Fibroblast of lung (primary cell): ENCODE results near the gene PIK3R3. TPM values are rescaled to one million over a fixed set of nuclear protein-coding genes. Genes with fewer than 3 reads are reported as not detected.

Experiments used
- DNase-seq, 2 donors: peaks; one replicate each; pipeline versions ENCODE4 v3.0.0 to v3.0.0-alpha.2; 2010; ENCODE audit warnings: low read depth in 2 of 2
- H2AFZ ChIP-seq: 2 replicates; pipeline ENCODE4 v1.5.1; 2012; ENCODE audit warnings: low read length, control low read depth, inconsistent platforms
- H3K27ac ChIP-seq: 2 replicates; pipeline ENCODE4 v1.5.1; 2011; ENCODE audit warnings: low read length, control low read depth; ENCODE audit not compliant: insufficient read depth
- H3K27me3 ChIP-seq: 2 replicates; pipeline ENCODE4 v1.5.1; 2011; ENCODE audit warnings: mild to moderate bottlenecking, low read length; ENCODE audit not compliant: control insufficient read depth, insufficient read depth
- H3K36me3 ChIP-seq: 2 replicates; pipeline ENCODE4 v1.5.1; 2011; ENCODE audit warnings: low read length; ENCODE audit not compliant: control insufficient read depth, insufficient read depth
- H3K4me1 ChIP-seq: 2 replicates; pipeline ENCODE4 v1.5.1; 2011; ENCODE audit warnings: low read length; ENCODE audit not compliant: control insufficient read depth, insufficient read depth; ENCODE audit errors: extremely low read depth
- H3K4me2 ChIP-seq: 2 replicates; pipeline ENCODE4 v1.5.1; 2011; ENCODE audit warnings: low read length, control low read depth; ENCODE audit not compliant: insufficient read depth; ENCODE audit errors: extremely low read depth
- H3K4me3 ChIP-seq, 4 experiments: fragments of 200-600 bp in 1 of 4; sonication (generic) in 1 of 4; replicated peaks in 1 of 4; 2 replicates each; pipeline ENCODE4 v1.5.1; 2011 to 2016; ENCODE audit warnings: low read length in 4 of 4, low read depth in 3 of 4, mild to moderate bottlenecking in 3 of 4, control low read depth in 2 of 4, inconsistent platforms in 1 of 4, mixed read lengths in 1 of 4; ENCODE audit not compliant: insufficient read depth in 1 of 4; ENCODE audit errors: control extremely low read depth in 1 of 4
- H3K79me2 ChIP-seq: 2 replicates; pipeline ENCODE4 v1.5.1; 2012; ENCODE audit warnings: mild to moderate bottlenecking, low read length, inconsistent platforms; ENCODE audit not compliant: control insufficient read depth, insufficient read depth
- H3K9ac ChIP-seq: 2 replicates; pipeline ENCODE4 v1.5.1; 2011; ENCODE audit warnings: mild to moderate bottlenecking, low read length, control low read depth; ENCODE audit not compliant: insufficient read depth
- H3K9me3 ChIP-seq: 2 replicates; pipeline ENCODE4 v1.5.1; 2012; ENCODE audit warnings: low read depth, low read length; ENCODE audit not compliant: control insufficient read depth, insufficient read depth
- H4K20me1 ChIP-seq: 2 replicates; pipeline ENCODE4 v1.5.1; 2011; ENCODE audit warnings: low read length; ENCODE audit not compliant: control insufficient read depth, insufficient read depth; ENCODE audit errors: extremely low read depth
- CTCF ChIP-seq, 2 donors: IDR thresholded peaks in 1 of 2; conservative IDR thresholded peaks in 1 of 2; 1 replicate in 1 of 2; 2 replicates in 1 of 2; pipeline ENCODE4 v1.5.1; 2011 to 2012; ENCODE audit warnings: low read length in 2 of 2, control low read depth in 1 of 2, inconsistent platforms in 1 of 2, low read depth in 1 of 2, mild to moderate bottlenecking in 1 of 2
- EZH2 ChIP-seq: IDR thresholded peaks from 2 replicates; pipeline ENCODE4 v1.5.1; 2012; ENCODE audit warnings: low read length, control low read depth, mild to moderate bottlenecking; ENCODE audit errors: missing control alignments
- polyA plus RNA-seq, 2 donors: library from polyadenylated mRNA; depleted of rRNA in 1 of 2; stranded (reverse) in 1 of 2; unstranded in 1 of 2; fragments of >200 nt; gene quantifications; 2 replicates each; pipeline ENCODE4 v1.2.1, GENCODE V29; 2011 to 2012; ENCODE audit warnings: missing spikeins in 1 of 2
- total RNA-seq: library from RNA; depleted of rRNA; stranded (reverse); fragments of >200 nt; gene quantifications from 2 replicates; pipeline ENCODE4 v1.2.1, GENCODE V29; 2014

Gene PIK3R3
- total and polyA plus RNA-seq, 2 donors (not counting 1 experiment from before 2014, with no cell fraction given), result 3.3 to 4.1 TPM

GRCh38 chr1:46136711-46137110, 4.3 kb upstream of the PIK3R3 start:
- no peak overlapping the region for H2AFZ ChIP-seq
- H3K4me2 ChIP-seq, result no peak overlapping the region
- H3K9ac ChIP-seq, result no peak overlapping the region
- H3K79me2 ChIP-seq, result no peaks in the 10 kb centered on the region
- DNase-seq, result no peak
- peaks cover 10% of the 10 kb centered on the region for H3K4me1 ChIP-seq
- H3K9me3 ChIP-seq, result no peaks in the 10 kb centered on the region
- no peaks in the 10 kb centered on the region for H3K27me3 ChIP-seq
- no peaks in the 10 kb centered on the region for H4K20me1 ChIP-seq
- no peak overlapping the region for H3K27ac ChIP-seq
- no peak for TF ChIP-seq EZH2
- no peak for TF ChIP-seq CTCF (conservative IDR thresholded peaks at IDR 0.05 in 1 of 2, IDR thresholded peaks at IDR 0.05 in 1 of 2; ENCODE audit: low read depth in 1 of 2, low read length in 2 of 2)
- H3K36me3 ChIP-seq, result no peaks in the 10 kb centered on the region
- H3K4me3 ChIP-seq, result no peak overlapping the region

GRCh38 chr1:46134660-46135331, 2.4 kb upstream of the PIK3R3 start:
- Histone ChIP-seq H3K27me3 (no peaks in the 10 kb centered on the region), H3K36me3 (no peaks in the 10 kb centered on the region), H3K9ac (no peak overlapping the region), H3K4me2 (no peak overlapping the region), H3K9me3 (no peaks in the 10 kb centered on the region), H3K4me1 (peaks cover 10% of the 10 kb centered on the region), H3K27ac (no peak overlapping the region), H2AFZ (no peak overlapping the region), H3K79me2 (no peaks in the 10 kb centered on the region), H4K20me1 (no peaks in the 10 kb centered on the region), H3K4me3 (no peak overlapping the region)
- DNase-seq, result peak; percentile 75 to 81
- no peak for TF ChIP-seq CTCF (conservative IDR thresholded peaks at IDR 0.05 in 1 of 2, IDR thresholded peaks at IDR 0.05 in 1 of 2; ENCODE audit: low read depth in 1 of 2, low read length in 2 of 2)
- TF ChIP-seq EZH2, result no peak

DNA sequence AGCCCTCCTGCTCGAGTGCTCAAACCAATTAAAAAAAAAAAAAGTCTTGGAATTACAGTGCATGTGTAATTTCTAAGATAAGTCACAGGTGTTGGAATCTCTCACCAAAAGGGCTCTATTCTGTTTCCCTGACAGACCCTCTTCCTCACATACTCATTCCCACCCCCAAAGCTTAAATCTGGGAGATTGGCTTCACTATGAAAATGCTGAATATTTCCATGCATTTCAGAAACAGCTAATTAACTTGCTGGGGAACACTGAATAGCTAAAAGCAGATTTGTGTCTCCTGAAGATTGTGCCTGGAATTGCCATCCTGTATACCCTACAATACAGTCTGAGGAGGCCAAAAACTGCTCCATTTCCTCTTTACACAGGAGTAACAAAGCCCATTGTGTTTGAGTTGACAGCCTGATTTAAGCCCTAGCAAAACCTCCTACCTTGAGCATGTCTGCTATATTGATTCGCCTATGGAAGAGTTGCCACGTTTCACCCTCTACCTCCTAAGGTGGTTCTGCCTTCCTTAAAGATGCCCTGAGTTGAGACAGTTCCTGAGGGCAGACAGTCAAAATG, 1.4 kb upstream of the PIK3R3 start:
- no peaks in the 10 kb centered on the region for H3K36me3 ChIP-seq
- H3K9me3 ChIP-seq, result no peaks in the 10 kb centered on the region
- no peak for DNase-seq
- H3K4me3 ChIP-seq, result peak overlapping the region; percentile 58 to 80 (median 67)
- H3K4me1 ChIP-seq, result peaks cover 10% of the 10 kb centered on the region
- H3K79me2 ChIP-seq, result no peaks in the 10 kb centered on the region
- H3K27ac ChIP-seq, result peak overlapping the region; percentile 96
- no peak overlapping the region for H2AFZ ChIP-seq
- H4K20me1 ChIP-seq, result no peaks in the 10 kb centered on the region
- TF ChIP-seq CTCF (conservative IDR thresholded peaks at IDR 0.05 in 1 of 2, IDR thresholded peaks at IDR 0.05 in 1 of 2; ENCODE audit: low read depth in 1 of 2, low read length in 2 of 2) (no peak), EZH2 (no peak)
- no peak overlapping the region for H3K9ac ChIP-seq
- no peaks in the 10 kb centered on the region for H3K27me3 ChIP-seq
- H3K4me2 ChIP-seq, result peak overlapping the region; percentile 99
